ENCODE measurements around the gene TRAF3IP1.
"Not testable (repeated sequence)": the region's sequence is repeated elsewhere in the genome, so short reads cannot be mapped to it uniquely, and the experiment has no call there.

TRAF3IP1 gene

DNA sequence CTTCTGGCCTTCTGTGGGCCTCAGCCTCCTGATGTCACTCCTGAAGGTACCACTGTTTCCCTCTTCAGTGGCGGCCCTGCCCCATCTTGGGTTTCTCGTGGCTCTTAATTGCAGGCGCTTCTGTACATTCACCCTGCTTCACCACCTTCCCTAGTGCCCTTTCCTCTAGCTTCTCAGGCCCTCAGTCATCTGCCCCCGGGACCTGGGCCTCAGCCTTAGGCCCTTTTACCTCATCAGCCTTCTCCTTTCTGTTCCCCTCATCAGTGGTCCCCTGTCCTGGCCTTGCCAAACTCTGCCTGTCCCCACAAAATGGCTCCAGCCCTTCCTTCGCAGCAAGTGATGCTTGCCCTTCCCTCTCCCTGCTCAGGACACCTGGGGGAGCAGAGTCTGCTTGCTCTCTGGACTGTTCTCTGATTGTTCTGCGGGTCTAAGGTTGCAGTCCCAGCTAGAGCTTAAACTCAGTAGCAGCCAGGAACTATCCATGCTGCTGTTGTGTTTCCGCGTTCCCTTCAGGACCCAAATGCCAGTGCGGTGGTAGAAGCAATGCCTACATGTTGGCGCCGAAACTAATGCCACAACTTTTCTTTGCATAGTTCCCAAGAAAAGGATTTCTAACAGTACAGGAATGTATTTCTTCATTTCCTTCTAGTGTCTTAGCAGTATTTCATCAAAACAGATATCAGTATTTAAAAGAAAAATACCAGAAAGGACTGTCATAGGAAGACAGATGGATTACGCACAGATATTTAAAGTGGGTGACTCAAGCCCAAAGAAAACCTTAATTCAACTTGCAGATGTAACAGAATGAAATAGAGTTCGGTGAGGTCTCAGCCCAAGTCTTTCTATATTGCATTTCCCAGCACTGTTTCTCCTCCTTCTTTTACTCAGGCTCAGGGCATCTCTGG, 113.9 kb downstream of the TRAF3IP1 start:
- no peak for DNase-seq

DNA sequence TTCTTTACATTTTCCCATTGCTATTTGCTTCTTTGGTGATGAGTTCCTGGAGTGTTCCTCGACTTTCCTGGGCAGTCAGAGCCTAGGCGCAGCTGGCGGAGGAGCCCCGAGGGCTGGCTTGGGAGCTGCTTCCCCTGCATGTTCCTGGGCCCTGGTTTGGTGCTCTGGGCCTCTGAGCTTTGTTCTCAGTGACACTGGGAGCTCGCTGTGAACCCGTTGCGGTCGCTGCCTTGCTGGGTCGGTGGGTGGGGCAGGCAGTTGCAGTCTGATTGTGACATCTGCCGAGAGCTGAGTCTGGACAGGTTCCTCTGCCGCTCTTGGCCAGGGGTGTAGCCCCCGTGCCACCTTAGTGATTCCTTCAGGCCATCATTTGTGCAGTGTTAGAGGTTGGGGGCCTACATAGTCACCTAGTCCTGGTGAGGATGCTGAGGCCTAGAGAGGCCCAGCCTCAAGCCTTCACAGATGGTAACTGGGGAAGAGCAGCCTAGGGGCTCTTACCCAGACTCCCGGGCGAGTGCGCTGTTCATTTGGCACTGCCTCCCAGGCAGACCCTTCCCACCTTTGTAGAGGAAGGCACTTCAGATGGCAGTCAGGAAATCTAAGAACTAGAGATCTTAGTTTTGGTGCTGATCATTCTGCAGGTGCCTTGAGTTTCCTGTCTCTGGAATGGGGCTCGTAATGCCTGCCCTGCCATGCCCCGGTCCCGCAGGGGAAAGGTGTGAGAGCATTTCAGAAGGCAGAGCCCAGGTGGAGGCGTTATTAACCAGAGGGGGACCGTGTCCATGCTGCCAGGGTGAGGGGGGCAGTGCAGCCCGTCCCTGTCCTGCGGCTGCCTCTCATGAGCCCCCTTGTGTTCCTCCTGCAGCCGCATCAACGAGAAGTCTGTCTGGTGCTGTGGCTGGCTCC, 114.8 kb downstream of the TRAF3IP1 start:
- DNase-seq: no peak

DNA sequence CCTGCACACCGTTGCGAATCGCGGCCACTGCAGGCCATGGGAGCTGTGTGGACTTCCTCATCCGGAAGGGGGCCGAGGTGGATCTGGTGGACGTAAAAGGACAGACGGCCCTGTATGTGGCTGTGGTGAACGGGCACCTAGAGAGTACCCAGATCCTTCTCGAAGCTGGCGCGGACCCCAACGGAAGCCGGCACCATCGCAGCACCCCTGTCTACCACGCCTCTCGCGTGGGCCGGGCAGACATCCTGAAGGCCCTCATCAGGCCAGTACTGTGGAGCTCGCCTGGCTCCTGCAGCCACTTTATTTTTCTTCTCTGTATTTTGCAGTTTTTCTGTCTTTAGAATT, 115.4 kb downstream of the TRAF3IP1 start:
- no peak for DNase-seq

DNA sequence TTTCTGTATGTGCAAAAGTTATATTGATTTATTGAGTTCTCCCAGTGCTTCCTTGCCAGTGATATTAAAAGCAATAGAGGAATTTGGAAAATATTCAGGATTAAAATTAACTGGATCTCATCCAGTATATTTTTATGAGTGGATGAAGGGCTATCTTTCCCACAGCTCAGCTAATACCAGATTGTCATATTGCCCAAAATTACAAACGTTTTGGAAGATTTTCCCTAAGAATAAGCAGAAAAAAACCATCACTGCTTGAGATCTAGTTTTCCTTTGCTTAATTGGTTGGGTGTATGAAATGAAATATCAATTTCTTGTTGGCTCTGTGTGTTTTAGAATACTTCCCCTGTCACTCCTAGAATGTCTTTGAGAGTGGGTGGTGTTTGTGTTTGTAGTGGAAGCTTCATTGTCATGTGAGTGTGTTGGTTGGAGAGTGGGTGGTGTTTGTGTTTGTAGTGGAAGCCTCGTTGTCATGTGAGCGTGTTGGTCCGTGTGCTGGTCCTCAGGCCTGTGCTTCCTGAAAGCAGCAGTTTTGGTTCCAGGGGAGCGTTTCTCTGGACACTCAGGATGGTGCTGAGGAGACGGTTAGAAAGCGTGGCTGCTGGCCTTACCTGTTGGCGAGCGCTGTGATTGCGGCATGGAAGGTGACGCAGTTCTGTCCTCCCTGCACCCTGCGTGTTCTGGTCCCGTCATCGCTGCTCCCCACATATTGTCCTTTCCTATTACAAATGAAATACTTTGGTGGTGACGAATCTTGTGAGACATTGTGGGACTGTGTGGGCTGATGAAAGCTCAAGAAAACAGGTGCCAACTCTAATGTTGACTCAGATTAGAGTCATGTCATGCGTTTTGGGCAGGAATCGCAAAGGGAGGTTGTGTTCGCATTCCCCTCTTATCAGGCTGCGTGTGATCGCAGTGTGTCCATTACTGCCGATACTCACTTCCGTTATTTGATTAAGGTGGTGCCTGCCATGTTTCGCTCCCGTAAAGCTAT, 118.8 kb downstream of the TRAF3IP1 start:
- peak; percentile 82 to 84 (median 83) for DNase-seq

DNA sequence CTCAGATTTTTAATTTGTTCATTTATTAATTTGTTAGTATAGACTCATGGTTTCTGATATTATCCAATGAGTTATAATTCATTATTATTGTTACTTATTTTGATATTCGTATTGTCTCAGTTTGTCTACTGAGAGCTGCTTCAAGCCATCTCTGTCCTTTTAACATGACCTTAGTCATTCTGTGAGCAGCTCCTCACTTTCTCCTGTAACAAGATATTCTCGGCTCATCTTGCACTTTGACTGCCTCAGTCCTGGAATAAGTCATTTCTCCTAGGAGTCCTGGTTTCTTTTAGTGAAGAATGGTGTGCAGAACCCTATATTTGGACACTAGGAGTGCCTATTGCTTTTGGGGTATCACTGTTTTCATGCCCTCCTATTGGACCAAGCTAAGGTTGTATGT, 119.6 kb downstream of the TRAF3IP1 start:
- no peak for DNase-seq

DNA sequence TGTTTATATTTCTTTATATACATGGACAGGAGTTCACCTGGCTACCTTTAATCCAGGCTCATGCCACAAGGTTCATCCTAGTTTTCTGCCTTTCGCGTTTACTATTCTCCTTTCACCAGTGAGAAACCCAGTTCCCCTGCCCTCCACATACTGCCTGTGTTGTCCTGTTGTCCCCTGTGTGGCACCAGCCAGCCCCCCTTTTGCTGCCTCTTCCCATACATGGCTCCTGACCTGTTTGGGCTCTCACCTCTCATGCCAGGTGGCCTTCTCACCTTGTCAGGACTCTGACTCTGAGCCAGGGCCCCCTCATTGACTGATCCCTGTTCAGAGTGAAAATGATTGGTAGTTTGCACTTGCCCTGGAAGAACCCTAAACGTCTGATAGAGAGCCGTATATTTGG, 120.0 kb downstream of the TRAF3IP1 start:
- DNase-seq: no peak

DNA sequence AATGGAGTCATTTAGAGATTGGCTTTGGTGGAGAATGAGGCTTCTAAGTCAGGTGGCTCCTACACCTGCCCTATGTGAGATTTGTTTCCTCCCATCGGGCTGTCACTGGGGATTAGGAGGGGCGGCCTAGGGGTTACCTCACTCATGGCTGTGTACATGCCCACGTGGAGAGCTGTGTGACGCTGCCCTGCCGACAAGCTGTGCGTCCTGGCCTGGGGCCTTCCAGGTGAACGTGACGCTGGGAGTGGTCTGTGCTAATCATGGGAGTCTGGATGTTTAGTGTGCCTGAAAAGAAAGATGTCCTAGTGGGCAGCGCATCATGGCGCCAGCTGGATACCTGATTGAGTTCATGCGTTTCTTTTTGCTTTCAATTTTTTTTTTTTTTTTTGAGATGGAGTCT, 120.4 kb downstream of the TRAF3IP1 start:
- no peak for DNase-seq

DNA sequence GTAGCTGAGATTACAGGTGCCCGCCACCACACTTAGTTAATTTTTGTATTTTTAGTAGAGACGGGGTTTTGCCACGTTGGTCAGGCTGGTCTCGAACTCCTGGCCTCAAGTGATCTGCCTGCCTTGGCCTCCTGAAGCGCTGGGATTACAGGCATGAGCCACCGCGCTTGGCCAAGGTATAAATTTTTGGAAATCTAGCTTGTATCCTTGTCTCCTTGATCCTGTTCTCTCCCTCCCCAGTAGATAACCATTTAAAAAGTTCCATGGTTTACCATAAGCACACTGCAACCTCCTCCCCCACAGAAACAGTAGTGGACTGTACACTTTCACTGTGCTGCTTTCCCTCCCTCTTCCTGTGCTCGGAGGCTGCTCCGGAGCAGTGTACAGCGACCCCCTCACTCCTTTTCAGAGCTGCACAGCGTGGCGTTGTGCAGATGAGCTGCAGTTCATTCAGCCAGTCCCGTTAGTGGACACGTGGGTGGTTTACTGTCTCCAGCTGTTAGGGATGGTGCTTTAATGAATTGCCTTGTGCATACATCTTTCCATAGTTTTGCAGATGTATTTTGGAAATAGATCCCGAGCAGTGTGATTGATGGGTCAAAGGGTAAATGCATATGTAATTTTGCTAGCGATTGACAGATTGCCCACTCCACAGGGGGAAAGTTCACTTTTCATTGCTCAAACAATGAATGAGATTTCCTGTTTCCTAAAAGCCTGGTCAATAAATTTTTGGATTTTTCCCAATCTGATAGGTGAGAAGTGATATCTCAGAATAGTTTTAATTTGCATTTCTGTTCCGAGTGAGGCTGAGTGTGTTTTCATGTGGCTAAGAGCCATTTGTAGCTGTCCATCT, 121.2 kb downstream of the TRAF3IP1 start:
- no peak for DNase-seq

DNA sequence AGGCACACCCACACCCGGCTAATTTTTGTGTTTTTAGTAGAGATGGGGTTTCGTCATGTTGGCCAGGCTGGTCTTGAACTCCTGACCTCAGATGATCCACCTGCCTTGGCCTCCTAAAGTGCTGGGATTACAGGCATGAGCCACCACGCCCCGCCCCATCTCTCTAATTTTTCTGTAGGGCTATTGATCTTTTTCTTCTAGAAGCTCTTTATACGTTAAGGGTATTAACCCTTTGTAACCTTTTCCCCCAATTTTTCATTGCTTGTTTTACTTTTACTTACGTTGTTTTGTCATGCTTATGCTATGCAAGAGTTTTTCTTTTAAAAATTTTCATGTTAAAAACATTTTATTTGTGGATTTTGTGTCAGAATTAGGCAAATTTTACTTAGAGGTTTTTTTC, 121.9 kb downstream of the TRAF3IP1 start:
- DNase-seq: not testable (repeated sequence)

DNA sequence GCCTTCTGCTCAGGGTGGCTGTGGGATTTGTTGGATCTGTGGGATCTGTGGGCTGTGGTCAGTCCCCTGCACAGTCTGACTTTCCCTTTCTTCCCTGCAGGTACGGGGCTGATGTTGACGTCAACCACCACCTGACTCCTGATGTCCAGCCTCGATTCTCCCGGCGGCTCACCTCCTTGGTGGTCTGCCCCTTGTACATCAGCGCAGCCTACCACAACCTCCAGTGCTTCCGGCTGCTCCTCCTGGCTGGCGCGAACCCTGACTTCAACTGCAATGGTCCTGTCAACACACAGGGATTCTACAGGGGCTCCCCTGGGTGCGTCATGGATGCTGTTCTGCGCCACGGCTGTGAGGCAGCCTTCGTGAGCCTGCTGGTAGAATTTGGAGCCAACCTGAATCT, 123.9 kb downstream of the TRAF3IP1 start:
- DNase-seq: no peak

DNA sequence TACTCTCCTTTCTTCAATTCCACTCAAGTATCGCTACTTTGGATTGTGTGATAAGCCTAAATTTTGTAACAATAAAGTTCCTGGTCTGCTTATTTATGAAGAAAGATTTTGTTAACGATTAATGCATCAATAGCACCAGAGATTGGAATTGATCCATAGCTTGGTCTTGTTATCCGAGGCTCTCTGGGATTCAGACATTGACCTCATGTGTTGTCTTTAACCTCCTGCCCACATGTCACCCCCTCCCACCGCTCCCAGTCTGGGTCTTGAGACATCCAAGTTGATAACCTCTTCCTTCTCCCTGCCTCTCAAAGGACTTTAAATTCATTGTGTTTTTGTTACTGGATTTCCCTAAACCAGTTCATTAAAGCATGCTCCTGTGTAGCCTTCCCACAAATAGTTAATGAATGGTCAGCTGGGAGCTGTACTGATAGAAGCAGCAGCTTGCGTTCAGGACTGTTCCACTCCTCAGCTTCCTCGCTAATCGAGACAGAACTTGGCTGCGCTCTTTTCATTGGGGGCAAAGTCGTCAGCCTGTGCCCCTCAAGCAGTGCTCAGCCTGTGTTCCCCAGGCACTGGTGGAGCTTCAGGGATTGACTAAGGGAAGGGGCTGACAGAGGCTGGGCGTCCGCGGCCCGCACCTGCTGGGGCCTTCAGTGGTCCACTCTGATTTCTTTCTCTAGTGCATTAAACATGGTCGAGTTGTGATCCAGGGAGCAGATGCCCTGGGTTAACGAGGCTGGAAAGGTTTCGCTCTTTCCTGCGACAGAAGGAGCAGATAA, 125.3 kb downstream of the TRAF3IP1 start:
- DNase-seq: no peak

DNA sequence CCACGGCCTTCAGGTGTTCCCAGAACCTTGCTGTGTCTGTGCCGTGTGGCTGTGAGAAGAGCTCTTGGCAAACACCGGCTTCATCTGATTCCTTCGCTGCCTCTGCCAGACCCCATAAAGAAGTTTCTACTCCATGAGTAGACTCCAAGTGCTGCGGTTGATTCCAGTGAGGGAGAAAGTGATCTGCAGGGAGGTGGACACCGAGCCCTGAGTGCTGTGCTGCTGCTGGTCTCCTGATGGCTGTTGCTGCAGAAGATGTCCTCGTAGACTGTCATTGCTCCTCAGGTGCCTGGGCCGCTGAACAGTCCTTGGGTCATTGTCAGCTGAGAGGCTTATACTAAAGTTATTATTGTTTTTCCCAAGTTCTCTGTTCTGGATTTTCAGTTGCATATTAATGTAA, 126.1 kb downstream of the TRAF3IP1 start:
- DNase-seq: no peak

DNA sequence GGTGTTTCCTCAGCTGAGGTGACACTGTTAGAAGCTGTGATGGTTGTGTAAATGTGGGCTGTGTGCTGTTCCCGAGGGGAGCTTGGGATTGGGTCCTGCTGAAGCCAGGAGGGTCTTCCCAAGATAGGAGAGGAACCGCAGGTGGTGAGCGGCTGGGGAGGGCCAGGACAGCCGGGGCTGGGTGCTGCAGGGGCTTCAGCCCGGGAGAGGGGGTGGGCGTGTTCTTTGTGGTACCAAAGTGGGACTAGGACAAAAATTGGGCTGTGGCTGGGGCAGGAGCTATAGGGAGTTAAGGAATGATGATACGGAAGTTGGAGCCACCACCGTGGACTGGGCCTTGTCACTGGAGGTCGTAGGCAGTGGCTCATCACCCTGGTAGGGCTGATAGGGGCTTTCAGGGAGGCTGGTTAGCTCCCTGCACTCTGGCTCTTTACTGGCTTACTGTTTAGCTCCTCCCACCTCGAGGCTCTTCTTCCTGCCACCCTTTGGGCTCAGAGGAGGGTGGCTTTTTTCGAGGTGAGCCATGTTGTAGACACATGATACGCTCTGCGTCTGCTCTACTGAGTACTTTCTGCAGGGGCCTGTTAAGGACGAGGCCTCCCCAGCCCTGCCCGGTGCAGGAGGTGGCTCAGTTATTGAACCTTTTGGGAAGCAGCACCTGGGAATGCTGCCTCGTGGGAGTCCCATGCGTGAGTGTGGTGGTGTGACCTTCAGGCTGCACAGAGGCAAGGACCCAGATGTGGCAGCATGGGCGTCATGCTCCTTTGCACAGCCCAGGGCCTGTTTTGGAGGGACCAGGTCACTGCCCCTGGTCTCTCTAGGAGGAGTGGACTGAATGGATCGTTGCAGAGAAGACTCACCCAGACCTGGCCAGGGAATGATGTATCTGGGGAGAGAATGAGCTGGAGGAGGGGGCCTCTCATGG, 128.0 kb downstream of the TRAF3IP1 start:
- DNase-seq: no peak

DNA sequence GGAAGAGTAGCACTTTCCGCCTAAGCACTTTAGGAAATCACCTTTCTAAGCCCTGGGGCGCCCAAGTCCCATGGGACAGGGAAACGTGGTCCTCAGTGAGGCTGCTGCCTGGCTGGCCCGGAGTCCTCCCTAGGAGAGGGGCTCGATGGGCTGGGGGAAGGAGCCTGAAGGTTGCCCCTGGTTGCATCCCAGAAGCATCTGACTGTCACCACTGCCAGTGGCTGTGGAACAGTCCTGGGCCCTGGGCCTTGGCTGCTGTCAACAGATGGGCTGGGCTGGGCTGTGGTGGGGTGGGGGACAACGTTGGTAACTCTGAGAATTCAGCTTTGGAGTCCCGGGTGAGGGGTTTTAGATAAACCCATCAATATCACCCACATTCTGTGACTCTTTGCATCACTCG, 128.9 kb downstream of the TRAF3IP1 start:
- DNase-seq: no peak

DNA sequence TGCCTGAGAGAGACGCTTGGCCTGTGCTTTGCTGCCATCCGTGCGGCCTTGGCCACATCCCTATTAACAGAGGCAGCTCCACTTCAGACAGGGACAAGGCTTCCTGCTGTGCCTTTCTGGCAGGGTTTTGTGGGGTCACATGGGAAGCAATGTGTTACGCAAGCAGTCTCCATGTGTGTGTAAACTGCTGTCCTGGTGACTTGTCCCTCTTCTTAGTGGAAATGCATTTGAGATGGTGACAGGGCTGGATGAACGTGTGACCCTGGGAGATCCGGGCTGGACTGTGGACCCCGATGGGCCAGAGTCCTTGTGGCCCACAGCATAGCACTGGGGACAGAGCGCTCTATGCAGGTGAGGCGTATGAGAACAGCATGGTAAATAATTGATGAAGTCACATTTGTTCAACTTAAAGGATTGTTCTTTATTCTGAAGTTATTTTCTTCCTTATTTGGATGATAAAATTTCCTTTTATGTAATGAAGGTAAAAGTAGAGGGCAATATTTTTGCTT, 129.6 kb downstream of the TRAF3IP1 start:
- peak; percentile 63 to 74 (median 67) for DNase-seq

DNA sequence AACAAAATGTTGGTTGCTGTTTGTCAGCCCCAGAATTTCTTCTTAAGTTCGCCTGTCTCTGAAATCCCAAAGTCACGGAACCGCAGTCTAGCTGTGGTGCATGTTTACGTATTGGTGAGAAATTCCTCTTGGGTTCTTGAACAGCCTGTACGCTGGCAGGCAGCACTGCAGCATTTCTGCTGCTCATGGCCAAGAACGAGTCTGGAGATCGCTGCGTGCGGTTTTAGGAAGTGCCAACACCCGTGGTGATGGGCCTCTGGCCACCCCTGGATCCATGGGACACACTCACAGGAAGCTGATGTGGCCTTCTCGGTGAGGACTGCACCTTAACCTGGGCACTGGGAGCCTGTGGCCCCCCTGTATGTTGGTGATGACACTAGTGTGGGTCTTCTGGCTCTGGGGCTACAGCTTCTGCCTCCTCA, 130.1 kb downstream of the TRAF3IP1 start:
- no peak for DNase-seq

All from suppressor macrophage treated with lipopolysaccharide for 1 hour (primary cell).